Keratinocyte (primary cell): Measurements from ENCODE around the gene CSNK2A1. TPM values are rescaled to one million over a fixed set of nuclear protein-coding genes. Genes with fewer than 3 reads are reported as not detected.

Source experiments
- DNase-seq: peaks from one replicate; pipeline ENCODE4 v3.0.0-alpha.2; 2011; ENCODE audit warnings: low read depth, missing footprints, low spot score
- FAIRE-seq: peaks from 2 replicates; lab custom pipeline; 2011; peaks lifted over from hg19 to GRCh38; lab: Jason Lieb, UNC
- H2AFZ ChIP-seq: 2 replicates; pipeline ENCODE4 v1.6.0; 2012; ENCODE audit warnings: low read length, control low read depth, inconsistent platforms; ENCODE audit not compliant: control insufficient read depth
- H3K27ac ChIP-seq: 2 replicates; pipeline ENCODE4 v1.5.1; 2011; ENCODE audit warnings: low read length; ENCODE audit not compliant: control insufficient read depth, insufficient read depth
- H3K27me3 ChIP-seq: 3 replicates; pipeline ENCODE4 v1.6.0; 2011; ENCODE audit warnings: low read length; ENCODE audit not compliant: control insufficient read depth, insufficient read depth; ENCODE audit errors: extremely low read depth
- H3K36me3 ChIP-seq, 2 experiments: 2 replicates in 1 of 2; 3 replicates in 1 of 2; pipeline ENCODE4 v1.5.1; 2011; ENCODE audit warnings: low read length in 2 of 2, mild to moderate bottlenecking in 1 of 2; ENCODE audit not compliant: control insufficient read depth in 2 of 2, insufficient read depth in 2 of 2; ENCODE audit errors: extremely low read depth in 1 of 2
- H3K4me1 ChIP-seq: 3 replicates; pipeline ENCODE4 v1.5.1; 2011; ENCODE audit warnings: low read length; ENCODE audit not compliant: control insufficient read depth, insufficient read depth; ENCODE audit errors: extremely low read depth
- H3K4me2 ChIP-seq: 3 replicates; pipeline ENCODE4 v1.6.0; 2011; ENCODE audit warnings: low read depth, low read length; ENCODE audit not compliant: control insufficient read depth, insufficient read depth; ENCODE audit errors: extremely low read depth
- H3K4me3 ChIP-seq, 3 experiments: fragments of 200-600 bp in 1 of 3; sonication (generic) in 1 of 3; 2 replicates in 2 of 3; 3 replicates in 1 of 3; pipeline ENCODE4 v1.5.1; 2011 to 2016; ENCODE audit warnings: low read length in 3 of 3, mild to moderate bottlenecking in 3 of 3, control low read depth in 2 of 3, inconsistent platforms in 1 of 3, low read depth in 1 of 3, mixed read lengths in 1 of 3, mixed run types in 1 of 3, moderate library complexity in 1 of 3; ENCODE audit not compliant: control insufficient read depth in 2 of 3, insufficient read depth in 2 of 3; ENCODE audit errors: extremely low read depth in 1 of 3
- H3K79me2 ChIP-seq: 2 replicates; pipeline ENCODE4 v1.6.0; 2012; ENCODE audit warnings: low read length; ENCODE audit not compliant: control insufficient read depth, insufficient read depth
- H3K9ac ChIP-seq: 3 replicates; pipeline ENCODE4 v1.6.0; 2011; ENCODE audit warnings: low read length; ENCODE audit not compliant: control insufficient read depth, insufficient read depth; ENCODE audit errors: extremely low read depth
- H3K9me1 ChIP-seq: 3 replicates; pipeline ENCODE4 v1.6.0; 2011; ENCODE audit warnings: low read length; ENCODE audit not compliant: control insufficient read depth, insufficient read depth; ENCODE audit errors: extremely low read depth
- H3K9me3 ChIP-seq: 2 replicates; pipeline ENCODE4 v1.5.1; 2012; ENCODE audit warnings: low read depth, low read length; ENCODE audit not compliant: control insufficient read depth
- H4K20me1 ChIP-seq: 3 replicates; pipeline ENCODE4 v1.6.0; 2011; ENCODE audit warnings: low read length; ENCODE audit not compliant: control insufficient read depth, insufficient read depth; ENCODE audit errors: extremely low read depth
- EZH2 ChIP-seq: IDR thresholded peaks from one replicate; pipeline ENCODE4 v1.6.1; 2012; ENCODE audit warnings: inconsistent platforms, mild to moderate bottlenecking, low read length, moderate library complexity
- dilution Hi-C: fragments of 300-500 bp; cut with MboI; formaldehyde crosslinking; loops from one replicate; pipeline ENCODE4 v1.7.0; 2020; ENCODE audit warnings: low sequenced_read_pairs; ENCODE audit not compliant: extremely low pct_ligation_motif_present
- polyA plus RNA-seq, 5 experiments: library from polyadenylated mRNA; depleted of rRNA in 3 of 5; stranded (reverse) in 3 of 5; stranded (forward) in 1 of 5; unstranded in 1 of 5; fragments of >200 nt; gene quantifications; 1 replicate in 1 of 5; 2 replicates in 3 of 5; 3 replicates in 1 of 5; pipeline versions ENCODE4 v1.2.1 to v1.2.3, GENCODE V29; 2011 to 2012; ENCODE audit warnings: missing spikeins in 2 of 5, low read depth in 1 of 5, low replicate concordance in 1 of 5
- TF ChIP-seq, protein P1 (sequence below), 3 experiments: IDR thresholded peaks in 1 of 3; conservative IDR thresholded peaks in 1 of 3; optimal IDR thresholded peaks in 1 of 3; 2 replicates in 2 of 3; 3 replicates in 1 of 3; pipeline versions ENCODE3 to v1.5.1; 2011; ENCODE audit warnings: low read length in 3 of 3, mild to moderate bottlenecking in 3 of 3, moderate library complexity in 2 of 3, control low read depth in 1 of 3, inconsistent platforms in 1 of 3; ENCODE audit not compliant: insufficient read depth in 2 of 3; ENCODE audit errors: extremely low read depth in 1 of 3

CSNK2A1 gene
- polyA plus RNA-seq, 1 donor (not counting 4 experiments of a cell fraction or from before 2014, with no cell fraction given) = 122 TPM

- DNase-seq (no peak), FAIRE-seq (no peak)
- no peak overlapping the region for H2AFZ ChIP-seq
- no peaks in the 10 kb centered on the region for H3K79me2 ChIP-seq
- no peak overlapping the region for H3K9ac ChIP-seq
- dilution Hi-C loops = no loop called here
- H3K27ac ChIP-seq = no peak overlapping the region
- no peaks in the 10 kb centered on the region for H4K20me1 ChIP-seq
- H3K9me1 ChIP-seq = no peaks in the 10 kb centered on the region
- no peaks in the 10 kb centered on the region for H3K9me3 ChIP-seq
- H3K27me3 ChIP-seq = peaks cover 4% of the 10 kb centered on the region
- H3K36me3 ChIP-seq = no peaks in the 10 kb centered on the region
- H3K4me3 ChIP-seq = no peak overlapping the region
- no peak overlapping the region for H3K4me2 ChIP-seq
- no peaks in the 10 kb centered on the region for H3K4me1 ChIP-seq
- TF ChIP-seq, protein P1, sequence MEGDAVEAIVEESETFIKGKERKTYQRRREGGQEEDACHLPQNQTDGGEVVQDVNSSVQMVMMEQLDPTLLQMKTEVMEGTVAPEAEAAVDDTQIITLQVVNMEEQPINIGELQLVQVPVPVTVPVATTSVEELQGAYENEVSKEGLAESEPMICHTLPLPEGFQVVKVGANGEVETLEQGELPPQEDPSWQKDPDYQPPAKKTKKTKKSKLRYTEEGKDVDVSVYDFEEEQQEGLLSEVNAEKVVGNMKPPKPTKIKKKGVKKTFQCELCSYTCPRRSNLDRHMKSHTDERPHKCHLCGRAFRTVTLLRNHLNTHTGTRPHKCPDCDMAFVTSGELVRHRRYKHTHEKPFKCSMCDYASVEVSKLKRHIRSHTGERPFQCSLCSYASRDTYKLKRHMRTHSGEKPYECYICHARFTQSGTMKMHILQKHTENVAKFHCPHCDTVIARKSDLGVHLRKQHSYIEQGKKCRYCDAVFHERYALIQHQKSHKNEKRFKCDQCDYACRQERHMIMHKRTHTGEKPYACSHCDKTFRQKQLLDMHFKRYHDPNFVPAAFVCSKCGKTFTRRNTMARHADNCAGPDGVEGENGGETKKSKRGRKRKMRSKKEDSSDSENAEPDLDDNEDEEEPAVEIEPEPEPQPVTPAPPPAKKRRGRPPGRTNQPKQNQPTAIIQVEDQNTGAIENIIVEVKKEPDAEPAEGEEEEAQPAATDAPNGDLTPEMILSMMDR (optimal IDR thresholded peaks at IDR 0.05 in 1 of 3, IDR thresholded peaks at IDR 0.05 in 1 of 3, conservative IDR thresholded peaks at IDR 0.05 in 1 of 3; ENCODE audit: extremely low read depth in 1 of 3, insufficient read depth in 2 of 3, low read length in 3 of 3) = no peak
- no peak for TF ChIP-seq EZH2
These were observed 44.9 kb upstream of the CSNK2A1 start for GRCh38 chr20:588476-588875.

- Histone ChIP-seq H3K36me3 (no peaks in the 10 kb centered on the region), H3K9me1 (no peaks in the 10 kb centered on the region), H3K27ac (no peak overlapping the region), H3K4me1 (no peaks in the 10 kb centered on the region), H2AFZ (no peak overlapping the region), H3K27me3 (peaks cover 8% of the 10 kb centered on the region), H4K20me1 (no peaks in the 10 kb centered on the region), H3K4me2 (no peak overlapping the region), H3K79me2 (no peaks in the 10 kb centered on the region), H3K9ac (no peak overlapping the region), H3K9me3 (no peaks in the 10 kb centered on the region), H3K4me3 (no peak overlapping the region)
- TF ChIP-seq, protein P1 (optimal IDR thresholded peaks at IDR 0.05 in 1 of 3, IDR thresholded peaks at IDR 0.05 in 1 of 3, conservative IDR thresholded peaks at IDR 0.05 in 1 of 3; ENCODE audit: extremely low read depth in 1 of 3, insufficient read depth in 2 of 3, low read length in 3 of 3) = no peak
- TF ChIP-seq EZH2 = no peak
- no peak for DNase-seq
- dilution Hi-C loops = no loop called here
- FAIRE-seq = no peak
These were observed 41.3 kb upstream of the CSNK2A1 start for GRCh38 chr20:584971-585301.
